NCI-H82 (cell line): ENCODE results near the gene BTBD17.
A peak's percentile ranks its signal among the peaks of the same experiment; 100 is the strongest.

ENCODE experiments used
- DNase-seq: peaks from one replicate; lab custom pipeline; 2025; lab: John Stamatoyannopoulos, UW

BTBD17 gene

DNA sequence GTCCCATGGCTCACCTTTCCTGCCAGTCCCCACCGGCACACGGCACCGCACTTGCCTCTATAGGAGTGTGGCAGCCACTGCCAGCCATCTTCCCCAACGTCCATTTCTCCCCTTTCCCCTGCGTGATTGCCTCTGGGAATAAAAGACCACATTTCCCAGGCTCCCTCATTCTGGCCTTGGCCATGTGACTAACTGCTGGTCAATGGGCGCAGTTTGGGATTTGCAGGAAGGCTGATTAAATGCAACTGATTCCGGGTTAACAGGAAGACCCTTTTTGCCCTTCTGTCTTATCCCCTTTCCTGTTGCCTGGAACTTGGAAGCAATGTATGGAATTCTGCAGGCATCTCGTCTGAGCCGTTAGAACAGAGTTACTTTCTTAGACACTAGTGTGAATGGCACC lies 3.0 kb downstream of the BTBD17 start:
- DNase-seq = peak; percentile 55

DNA sequence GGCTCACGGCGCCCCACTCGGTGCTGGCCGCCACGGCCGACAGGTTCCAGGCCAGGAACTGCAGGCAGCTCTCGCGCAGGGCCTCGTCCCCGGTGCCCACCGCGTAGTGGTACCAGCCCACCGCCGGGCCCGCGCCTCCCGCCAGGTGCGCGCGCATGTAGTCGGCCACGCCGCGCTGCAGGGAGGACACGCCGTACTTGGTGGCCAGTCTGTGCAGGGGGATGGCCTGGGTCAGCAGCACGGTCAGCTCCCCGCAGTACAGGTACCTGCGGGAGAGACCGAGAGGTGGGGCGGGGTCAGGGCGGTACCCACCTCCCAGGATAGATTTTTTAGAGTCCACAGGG lies 4.2 kb downstream of the BTBD17 start:
- no peak for DNase-seq

DNA sequence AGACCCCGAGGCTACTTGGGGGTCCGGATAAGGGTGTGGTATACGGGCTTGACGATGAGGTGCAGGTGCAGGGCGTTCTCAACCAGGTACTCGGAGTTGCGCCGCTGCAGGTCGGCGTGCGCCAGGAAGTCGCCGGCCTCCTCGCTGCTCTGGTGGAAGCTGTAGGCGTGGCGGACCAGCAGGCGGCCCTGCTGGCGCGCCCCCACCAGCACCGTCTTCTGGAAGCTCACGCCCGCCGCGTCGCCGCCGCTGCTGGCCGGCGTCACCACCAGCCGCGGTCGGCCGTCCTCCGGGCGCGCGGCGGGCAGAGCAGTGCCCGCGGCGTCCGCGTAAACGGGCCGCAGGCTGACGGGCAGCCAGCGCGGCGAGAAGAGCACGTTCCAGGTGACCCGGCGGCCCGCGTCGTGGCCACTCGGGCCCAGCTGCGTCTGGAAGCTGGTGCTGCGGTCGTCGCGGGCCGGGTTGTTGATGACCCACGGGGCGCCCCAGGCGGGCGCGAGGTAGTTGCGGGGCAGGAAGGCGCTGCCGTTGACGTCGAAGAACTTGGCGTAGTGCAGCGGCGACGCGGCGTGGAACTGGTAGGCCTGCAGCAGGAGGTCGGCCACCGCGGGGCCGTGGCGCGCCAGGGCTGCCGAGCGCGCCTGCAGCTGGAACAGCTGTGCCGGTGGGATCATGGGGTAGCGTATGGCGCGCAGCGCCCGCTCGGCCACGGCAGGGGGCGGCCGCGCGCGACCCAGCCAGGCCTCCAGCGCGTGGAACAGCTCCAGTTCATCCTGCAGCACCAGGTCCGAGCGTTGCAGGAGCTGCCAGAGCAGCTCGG lies 4.8 kb downstream of the BTBD17 start:
- DNase-seq = no peak

- no peak for DNase-seq
Measured at GRCh38 chr17:74355065-74355464, 6.6 kb downstream of the BTBD17 start.

DNA sequence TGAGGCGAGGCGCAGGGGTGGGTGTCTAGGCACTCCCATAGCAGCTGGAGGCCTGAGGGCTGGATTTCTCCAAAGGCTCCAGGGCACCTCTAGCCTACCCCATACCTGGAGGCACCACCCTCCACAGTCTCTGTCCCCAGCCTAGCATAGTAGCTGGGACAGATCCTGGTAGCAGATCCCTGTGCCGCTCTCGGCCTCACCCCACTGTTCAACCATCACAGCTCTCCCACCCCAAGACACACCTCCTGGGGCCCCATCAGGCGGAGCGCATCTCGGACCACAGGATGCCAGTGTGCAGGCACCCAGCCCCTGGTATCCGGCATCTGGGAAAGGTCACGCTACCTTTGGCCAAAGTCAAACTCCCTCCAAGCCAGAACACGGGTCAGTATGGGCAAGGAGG lies 7.1 kb downstream of the BTBD17 start:
- DNase-seq = no peak

DNA sequence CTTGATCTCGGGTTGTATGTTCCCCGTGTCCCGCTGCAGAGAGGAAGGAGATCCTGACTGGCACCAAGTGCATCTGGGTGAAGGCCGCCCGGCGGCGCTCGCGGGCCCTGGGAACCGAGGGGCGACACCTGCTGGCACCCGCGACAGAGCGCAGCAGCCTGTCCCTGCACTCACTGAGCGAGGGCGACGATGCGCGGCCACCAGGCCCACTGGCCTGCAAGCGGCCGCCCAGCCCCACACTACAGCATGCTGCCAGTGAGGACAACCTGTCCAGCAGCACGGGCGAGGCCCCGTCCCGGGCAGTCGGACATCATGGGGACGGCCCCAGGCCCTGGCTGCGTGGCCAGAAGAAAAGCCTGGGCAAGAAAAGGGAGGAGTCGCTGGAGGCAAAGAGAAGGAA lies 7.5 kb downstream of the BTBD17 start:
- no peak for DNase-seq

GRCh38 chr17:74353446-74354060 lies 8.1 kb downstream of the BTBD17 start:
- DNase-seq = peak; percentile 48

GRCh38 chr17:74351552-74352210 lies 10.0 kb downstream of the BTBD17 start:
- no peak for DNase-seq

GRCh38 chr17:74350486-74350885 lies 11.2 kb downstream of the BTBD17 start:
- no peak for DNase-seq

DNA sequence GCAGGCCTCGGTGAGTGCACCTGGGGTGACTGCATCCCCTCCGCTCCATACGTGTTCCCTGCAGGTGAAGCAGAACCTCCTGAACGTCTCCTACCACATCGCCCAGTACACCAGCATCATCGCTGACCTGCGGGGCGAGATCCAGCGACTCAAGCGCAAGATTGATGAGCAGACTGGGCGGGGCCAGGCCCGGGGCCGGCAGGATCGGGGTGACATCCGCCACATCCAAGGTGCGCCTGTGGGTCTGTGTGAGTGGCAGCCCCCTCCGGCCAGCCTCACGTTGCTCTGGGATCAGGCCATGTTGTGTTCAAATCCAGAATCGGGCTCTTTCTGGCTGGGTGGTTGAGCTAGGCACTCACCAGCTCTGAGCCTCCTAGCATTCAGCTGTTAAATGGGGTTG lies 12.5 kb downstream of the BTBD17 start:
- DNase-seq = no peak

GRCh38 chr17:74347646-74348045 lies 14.0 kb downstream of the BTBD17 start:
- DNase-seq = no peak

GRCh38 chr17:74345433-74346241 lies 16.0 kb downstream of the BTBD17 start:
- no peak for DNase-seq

DNA sequence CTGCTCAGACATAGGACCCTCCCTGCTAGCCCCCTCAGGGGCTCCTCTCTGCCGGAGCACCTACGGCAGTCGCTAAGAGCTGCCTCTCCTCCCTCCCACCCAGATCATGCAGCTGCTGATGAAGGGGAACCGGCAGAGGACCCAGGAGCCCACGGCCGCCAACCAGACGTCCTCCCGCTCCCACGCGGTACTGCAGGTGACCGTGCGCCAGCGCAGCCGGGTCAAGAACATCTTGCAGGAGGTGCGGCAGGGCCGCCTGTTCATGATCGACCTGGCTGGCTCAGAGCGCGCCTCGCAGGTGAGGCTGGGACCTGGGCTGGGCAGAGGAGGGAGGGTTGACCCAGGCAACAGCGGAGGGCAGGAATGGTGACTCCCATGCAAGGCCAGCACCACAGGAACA lies 17.0 kb downstream of the BTBD17 start:
- DNase-seq = no peak

- DNase-seq = peak; percentile 68
Measured at GRCh38 chr17:74343526-74344284, 18.0 kb downstream of the BTBD17 start.

DNA sequence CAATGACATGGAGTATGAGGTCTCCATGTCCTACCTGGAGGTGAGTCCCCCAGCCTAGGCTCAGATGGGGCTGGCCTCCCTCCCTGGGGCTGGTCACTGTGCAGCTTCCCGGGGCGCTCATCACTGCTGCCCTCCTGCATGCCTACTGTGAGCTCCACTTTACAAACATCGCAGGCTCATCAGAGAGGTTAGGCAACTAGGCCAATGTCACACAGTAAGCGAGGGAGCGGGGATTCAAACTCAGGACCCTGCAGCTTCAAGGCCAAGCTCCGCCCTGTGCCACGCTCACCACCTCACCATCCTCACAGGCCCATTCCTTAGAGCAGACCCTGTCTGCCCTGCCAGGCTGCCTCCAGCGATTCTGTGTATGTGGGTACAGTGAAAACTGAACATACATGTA lies 18.5 kb downstream of the BTBD17 start:
- no peak for DNase-seq

- DNase-seq = peak; percentile 45
Measured at GRCh38 chr17:74342224-74342623, 19.4 kb downstream of the BTBD17 start.

DNA sequence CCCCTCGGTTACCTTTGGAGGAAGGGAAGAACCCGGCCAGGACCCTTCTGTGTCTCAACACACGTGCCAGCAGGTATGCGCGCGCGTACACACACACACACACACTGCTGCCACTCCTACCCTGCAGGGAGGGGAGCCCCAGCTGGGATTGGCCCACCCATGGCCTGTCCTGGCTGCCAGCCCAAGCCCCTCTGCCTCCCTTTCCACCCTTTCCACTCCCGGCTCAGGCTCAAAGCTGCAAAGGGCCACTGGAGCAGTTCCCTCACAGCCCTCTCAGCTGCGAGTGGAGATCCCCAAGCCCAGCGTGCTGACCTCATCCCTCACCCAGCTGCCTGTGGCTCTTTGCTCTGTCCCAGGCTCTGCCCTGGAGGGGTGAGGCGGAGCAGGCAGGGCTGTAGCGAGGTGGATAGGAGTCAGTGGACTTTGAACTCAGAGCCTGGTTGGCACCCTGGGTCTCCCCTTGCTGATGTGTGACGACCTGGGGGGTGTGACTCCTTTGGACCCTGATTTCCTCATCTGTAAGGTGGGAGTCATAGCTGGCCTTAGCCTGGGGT lies 21.1 kb downstream of the BTBD17 start:
- peak; percentile 25 for DNase-seq

- no peak for DNase-seq
Measured at GRCh38 chr17:74339537-74340195, 22.0 kb downstream of the BTBD17 start.

DNA sequence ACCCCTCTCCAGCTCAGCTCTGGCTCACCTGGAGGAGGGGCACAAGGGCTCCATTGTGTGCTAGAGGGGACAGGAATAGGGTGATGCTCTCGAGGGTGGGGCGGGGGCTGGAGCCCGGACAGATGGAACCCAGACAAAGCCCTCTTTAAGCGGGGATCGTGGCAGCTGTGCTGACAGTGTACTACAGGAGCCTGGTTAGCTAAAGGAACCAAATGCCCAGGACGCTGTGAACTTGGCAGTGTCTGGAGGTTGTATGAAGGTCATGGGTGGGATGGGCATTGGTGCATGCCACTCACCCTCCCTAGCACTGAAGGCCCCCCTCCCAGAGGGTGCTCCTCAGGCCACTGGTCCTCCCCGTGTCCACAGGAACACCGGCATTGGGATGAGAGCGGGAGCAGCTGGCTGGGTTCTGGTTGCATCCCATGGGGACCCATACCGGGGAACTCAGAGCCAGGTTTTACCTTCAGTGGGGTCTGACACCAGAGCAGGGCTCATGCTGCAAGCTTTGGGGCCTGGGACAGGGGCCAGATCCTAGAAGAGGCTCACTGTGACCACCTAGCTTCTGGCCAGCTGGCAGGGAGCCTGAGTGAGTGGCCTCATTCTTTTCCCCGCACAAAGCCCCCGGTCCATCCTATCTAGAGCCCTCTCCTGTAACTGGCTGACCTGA lies 23.7 kb downstream of the BTBD17 start:
- DNase-seq = peak; percentile 91

DNA sequence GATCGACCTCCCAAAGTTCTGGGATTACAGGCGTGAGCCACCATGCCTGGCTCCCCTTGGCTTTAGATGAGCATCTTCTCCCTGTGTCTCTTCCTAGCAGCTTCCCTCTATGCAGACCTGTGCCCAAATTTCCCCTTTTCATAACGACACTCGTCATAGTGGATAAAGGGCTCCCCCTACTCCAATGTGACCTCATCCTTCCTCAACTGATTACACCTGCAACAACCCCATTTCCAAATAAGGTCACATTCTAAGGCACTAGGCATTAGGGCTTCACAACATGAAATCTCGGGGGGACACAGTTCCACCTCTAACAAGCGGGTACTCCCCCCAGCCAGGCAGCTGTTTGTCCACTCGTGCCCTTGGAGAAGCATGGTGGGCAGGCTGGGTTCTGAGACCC lies 25.4 kb downstream of the BTBD17 start:
- no peak for DNase-seq
